IMR-90 (cell line): ENCODE data around the gene SRPK2.

Experiments used
- BHLHE40 ChIP-seq: fragments of 150-350 bp; IDR thresholded peaks from 2 replicates; pipeline ENCODE4 v1.6.1; 2016; ENCODE audit warnings: mild to moderate bottlenecking, low read depth, low read length
- CEBPB ChIP-seq: IDR thresholded peaks from 2 replicates; pipeline ENCODE4 v1.6.1; 2012; ENCODE audit warnings: low read depth, low read length, improper control_type of control experiment
- CHD1 ChIP-seq: IDR thresholded peaks from 2 replicates; pipeline ENCODE4 v1.6.1; 2012; ENCODE audit warnings: low read depth, low read length, improper control_type of control experiment
- CTCF ChIP-seq: conservative IDR thresholded peaks from 2 replicates; pipeline ENCODE4 v1.5.1; 2012; ENCODE audit warnings: mild to moderate bottlenecking, low read depth, low read length, improper control_type of control experiment
- ELK1 ChIP-seq: fragments of 150-350 bp; IDR thresholded peaks from 2 replicates; pipeline ENCODE4 v1.6.1; 2016; ENCODE audit warnings: low read depth, mild to moderate bottlenecking, low read length, moderate library complexity, borderline replicate concordance
- MAFK ChIP-seq: IDR thresholded peaks from 2 replicates; pipeline ENCODE4 v1.6.1; 2012; ENCODE audit warnings: low read depth, low read length, improper control_type of control experiment
- MAZ ChIP-seq: IDR thresholded peaks from 2 replicates; pipeline ENCODE4 v1.6.1; 2012; ENCODE audit warnings: low read depth, mild to moderate bottlenecking, low read length, improper control_type of control experiment, moderate library complexity, borderline replicate concordance
- NFE2L2 ChIP-seq: fragments of 150-350 bp; IDR thresholded peaks from 2 replicates; pipeline ENCODE4 v1.6.1; 2016; ENCODE audit warnings: low read depth, mild to moderate bottlenecking, low read length
- POLR2A ChIP-seq: IDR thresholded peaks from 2 replicates; pipeline ENCODE4 v1.6.1; 2012; ENCODE audit warnings: mild to moderate bottlenecking, low read depth, low read length
- RAD21 ChIP-seq: IDR thresholded peaks from 2 replicates; pipeline ENCODE4 v1.6.1; 2012; ENCODE audit warnings: low read length, improper control_type of control experiment
- RCOR1 ChIP-seq: IDR thresholded peaks from 2 replicates; pipeline ENCODE4 v1.6.1; 2012; ENCODE audit warnings: mild to moderate bottlenecking, low read length, improper control_type of control experiment; ENCODE audit not compliant: insufficient replicate concordance
- RFX5 ChIP-seq: IDR thresholded peaks from 2 replicates; pipeline ENCODE4 v1.8.0; 2012; ENCODE audit warnings: low read depth, mild to moderate bottlenecking, low read length, moderate library complexity
- SMC3 ChIP-seq: fragments of 150-350 bp; IDR thresholded peaks from 2 replicates; pipeline ENCODE4 v1.6.1; 2016; ENCODE audit warnings: low read depth, mild to moderate bottlenecking, antibody characterized with exemption, low read length, moderate library complexity
- TF ChIP-seq, protein P1 (sequence below): fragments of 150-350 bp; IDR thresholded peaks from 2 replicates; pipeline ENCODE4 v1.6.1; 2017; ENCODE audit warnings: mild to moderate bottlenecking, antibody characterized with exemption, low read length, low read depth

GRCh38 chr7:105297985-105298384 lies 90.7 kb downstream of the SRPK2 start:
- TF ChIP-seq CTCF (no peak), BHLHE40 (no peak), SMC3 (no peak), ELK1 (no peak), POLR2A (no peak), RCOR1 (no peak), NFE2L2 (no peak), MAZ (no peak), RFX5 (no peak), RAD21 (no peak), MAFK (no peak), CEBPB (no peak), CHD1 (no peak)
- TF ChIP-seq, protein P1, sequence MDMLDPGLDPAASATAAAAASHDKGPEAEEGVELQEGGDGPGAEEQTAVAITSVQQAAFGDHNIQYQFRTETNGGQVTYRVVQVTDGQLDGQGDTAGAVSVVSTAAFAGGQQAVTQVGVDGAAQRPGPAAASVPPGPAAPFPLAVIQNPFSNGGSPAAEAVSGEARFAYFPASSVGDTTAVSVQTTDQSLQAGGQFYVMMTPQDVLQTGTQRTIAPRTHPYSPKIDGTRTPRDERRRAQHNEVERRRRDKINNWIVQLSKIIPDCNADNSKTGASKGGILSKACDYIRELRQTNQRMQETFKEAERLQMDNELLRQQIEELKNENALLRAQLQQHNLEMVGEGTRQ, result no peak
